HepG2 (cell line): ENCODE data around the gene PRRT1. TPM values are rescaled to one million over a fixed set of nuclear protein-coding genes. Genes with fewer than 3 reads are reported as not detected.

Experiments used
- CENPBD1 ChIP-seq: sonication (generic); formaldehyde crosslinking; IDR thresholded peaks from 2 replicates; pipeline ENCODE4 v1.8.0; 2022; ENCODE audit warnings: missing genetic modification reagents, low read depth, mild to moderate bottlenecking, borderline replicate concordance
- CENPX ChIP-seq: sonication (generic); formaldehyde crosslinking; IDR thresholded peaks from 2 replicates; pipeline ENCODE4 v1.9.0; 2021; ENCODE audit warnings: mild to moderate bottlenecking, missing genetic modification reagents, moderate library complexity
- CTCF ChIP-seq: sonication (generic); formaldehyde crosslinking; IDR thresholded peaks from 2 replicates; pipeline ENCODE4 v1.5.0; 2020; ENCODE audit warnings: mild to moderate bottlenecking, missing genetic modification reagents, moderate library complexity
- GLI4 ChIP-seq: sonication (generic); formaldehyde crosslinking; IDR thresholded peaks from 2 replicates; pipeline ENCODE4 v1.5.1; 2020; ENCODE audit warnings: missing genetic modification reagents, mild to moderate bottlenecking, moderate library complexity, borderline replicate concordance
- HOXA5 ChIP-seq: sonication (generic); formaldehyde crosslinking; IDR thresholded peaks from 2 replicates; pipeline ENCODE4 v1.4.0; 2020; ENCODE audit warnings: missing genetic modification reagents
- HOXA9 ChIP-seq: sonication (generic); formaldehyde crosslinking; IDR thresholded peaks from 2 replicates; pipeline ENCODE4 v1.8.1; 2022; ENCODE audit warnings: missing genetic modification reagents, mild to moderate bottlenecking, moderate library complexity, borderline replicate concordance
- JUND ChIP-seq: sonication (generic); formaldehyde crosslinking; IDR thresholded peaks from 2 replicates; pipeline ENCODE4 v1.8.0; 2022; ENCODE audit warnings: mild to moderate bottlenecking, missing genetic modification reagents
- MLX ChIP-seq: IDR thresholded peaks from 2 replicates; pipeline ENCODE4 v1.6.1; 2016
- PBX2 ChIP-seq: IDR thresholded peaks from 2 replicates; pipeline ENCODE4 v1.6.1; 2016; ENCODE audit warnings: control low read depth
- RNF2 ChIP-seq: fragments of 450-650 bp; conservative IDR thresholded peaks from 2 replicates; pipeline ENCODE4 v1.6.1; 2016; ENCODE audit warnings: low read depth
- RORA ChIP-seq: sonication (generic); formaldehyde crosslinking; IDR thresholded peaks from 2 replicates; pipeline ENCODE4 v1.5.0; 2020; ENCODE audit warnings: mild to moderate bottlenecking, missing genetic modification reagents, moderate library complexity
- TBX3 ChIP-seq: fragments of 450-650 bp; IDR thresholded peaks from 2 replicates; pipeline ENCODE4 v1.6.1; 2017; ENCODE audit warnings: antibody characterized with exemption, mild to moderate bottlenecking, inconsistent platforms, borderline replicate concordance
- ZNF281 ChIP-seq: sonication (generic); formaldehyde crosslinking; IDR thresholded peaks from 2 replicates; pipeline ENCODE4 v1.4.0; 2020; ENCODE audit warnings: missing genetic modification reagents, borderline replicate concordance
- ZNF510 ChIP-seq: sonication (generic); formaldehyde crosslinking; IDR thresholded peaks from 2 replicates; pipeline ENCODE4 v1.4.0; 2020; ENCODE audit warnings: low read depth, mild to moderate bottlenecking, missing genetic modification reagents
- ZNF619 ChIP-seq: sonication (generic); formaldehyde crosslinking; IDR thresholded peaks from 2 replicates; pipeline ENCODE4 v1.4.0; 2020; ENCODE audit warnings: mild to moderate bottlenecking, missing genetic modification reagents
- polyA plus RNA-seq, 8 experiments: library from polyadenylated mRNA; depleted of rRNA in 3 of 8; stranded (reverse) in 7 of 8; unstranded in 1 of 8; fragments of >200 nt; fragmentation: Illumina TruSeq in 4 of 8; extraction: Trizol in 4 of 8; gene quantifications; 2 replicates each; pipeline versions ENCODE4 v1.2.1 to v1.2.3, GENCODE V29; 2011 to 2016; ENCODE audit warnings: low read depth in 4 of 8, missing spikeins in 1 of 8, mixed read lengths in 1 of 8; ENCODE audit not compliant: insufficient read depth in 1 of 8
- total RNA-seq, 5 experiments: library from RNA; depleted of rRNA; stranded (reverse); fragments of >200 nt; fragmentation: Illumina TruSeq; extraction: Trizol; gene quantifications; 2 replicates each; pipeline ENCODE4 v1.2.3, GENCODE V29; 2016; ENCODE audit warnings: low read depth in 1 of 5

Gene PRRT1
- total and polyA plus RNA-seq, 2 of the 13 experiments (the other 11 are each of a cell fraction or from before 2014, with no cell fraction given): 0.64 to 1.4 TPM

- TF ChIP-seq CTCF: no peak
- TF ChIP-seq ZNF619 (CRISPR knock-in tag): no peak
- TF ChIP-seq RNF2: no peak
- no peak for TF ChIP-seq PBX2 (CRISPR knock-in tag)
- no peak for TF ChIP-seq CENPX (CRISPR knock-in tag)
- TF ChIP-seq MLX (CRISPR knock-in tag): no peak
- no peak for TF ChIP-seq TBX3
- no peak for TF ChIP-seq CENPBD1 (CRISPR knock-in tag)
- no peak for TF ChIP-seq ZNF510
- no peak for TF ChIP-seq HOXA9 (CRISPR knock-in tag)
- TF ChIP-seq ZNF281: no peak
- TF ChIP-seq HOXA5 (CRISPR knock-in tag): no peak
- no peak for TF ChIP-seq GLI4 (CRISPR knock-in tag)
- no peak for TF ChIP-seq RORA (CRISPR knock-in tag)
- no peak for TF ChIP-seq JUND (CRISPR knock-in tag)
Measured at GRCh38 chr6:32132110-32132509, 19.6 kb downstream of the PRRT1 start (continued).
